RWPE1 (cell line): ENCODE measurements around the gene OPALIN.

Experiments
- CTCF ChIA-PET: fragments of 350-600 bp; sonication (Branson Sonifier 250); formaldehyde crosslinking; extraction: SDS; loops from one replicate; lab custom pipeline; 2021; lab: Yijun Ruan, JAX
- POLR2A ChIA-PET: fragments of 400-600 bp; formaldehyde crosslinking; extraction: SDS; loops from one replicate; lab custom pipeline; 2020; ENCODE audit warnings: antibody characterized with exemption; ENCODE audit not compliant: low non-redundant PET; lab: Yijun Ruan, JAX
- DNase-seq: peaks from one replicate; pipeline ENCODE4 v3.0.0; 2012; ENCODE audit warnings: low spot score
- H3K27ac ChIP-seq: fragments of 450-650 bp; 2 replicates; pipeline ENCODE4 v1.5.1; 2017
- CTCF ChIP-seq: fragments of 450-650 bp; conservative IDR thresholded peaks from 2 replicates; pipeline ENCODE4 v1.5.1; 2017; ENCODE audit warnings: low read depth, mild to moderate bottlenecking

Gene OPALIN

GRCh38 chr10:96306516-96306915 is 52.3 kb downstream of the OPALIN start:
- H3K27ac ChIP-seq: no peak overlapping the region
- no peak for TF ChIP-seq CTCF
- POLR2A ChIA-PET: no interaction called here
- CTCF ChIA-PET: interaction anchor here (0.5 to 1.2 kb wide), 3 partner anchors 18 to 77 kb away, joined by 3 to 4 read pairs (median 4); no protein-coding TSS in a partner anchor
- no peak for DNase-seq

GRCh38 chr10:96305019-96305418 is 53.8 kb downstream of the OPALIN start:
- no peak for DNase-seq
- ChIA-PET CTCF (interaction anchor here (0.5 to 1.7 kb wide), 2 partner anchors 76 to 463 kb away, joined by 3 to 6 read pairs; no protein-coding TSS in a partner anchor), POLR2A (no interaction called here)
- TF ChIP-seq CTCF: no peak
- H3K27ac ChIP-seq: no peak overlapping the region

- ChIA-PET CTCF (interaction anchor here (1.7 kb wide), 1 partner anchor 75 kb away, joined by 6 read pairs; no protein-coding TSS in a partner anchor), POLR2A (no interaction called here)
- no peak within 1 kb of the TSS for H3K27ac ChIP-seq
- DNase-seq: no peak
- no peak for TF ChIP-seq CTCF
Observed at GRCh38 chr10:96304230-96304629, 54.6 kb downstream of the OPALIN start, which contains the start of gene DNTT. DNTT (plus strand) TSS chr10:96304434; CDS start chr10:96304498, 64 bp downstream.

- no peak overlapping the region for H3K27ac ChIP-seq
- CTCF ChIA-PET: interaction anchor here (0.6 kb wide), 1 partner anchor 72 kb away, joined by 4 read pairs; no protein-coding TSS in a partner anchor
- POLR2A ChIA-PET: no interaction called here
- no peak for TF ChIP-seq CTCF
- no peak for DNase-seq
Observed at GRCh38 chr10:96301616-96302015, 57.2 kb downstream of the OPALIN start.

- no peak for DNase-seq
- CTCF ChIA-PET: interaction anchor here (0.8 to 2.5 kb wide), 2 partner anchors 70 to 295 kb away, joined by 3 to 14 read pairs; no protein-coding TSS in a partner anchor
- no peak overlapping the region for H3K27ac ChIP-seq
- no peak for TF ChIP-seq CTCF
- POLR2A ChIA-PET: no interaction called here
Observed at GRCh38 chr10:96299383-96299782, 59.4 kb downstream of the OPALIN start.

GRCh38 chr10:96298362-96298761 is 60.4 kb downstream of the OPALIN start:
- POLR2A ChIA-PET: no interaction called here
- H3K27ac ChIP-seq: no peak overlapping the region
- CTCF ChIA-PET: interaction anchor here (0.6 to 2.5 kb wide), 2 partner anchors 69 to 73 kb away, joined by 3 to 14 read pairs; no protein-coding TSS in a partner anchor
- no peak for TF ChIP-seq CTCF
- DNase-seq: no peak
